T-helper 2 cell treated with Interferon-gamma antibody and Interleukin-4, amounts not matched to agents 5 μg/mL and 100 μg/mL, for 36 hours (primary cell): ENCODE measurements around the gene HSPA12A.

Experiments used
- DNase-seq: peaks from one replicate; pipeline ENCODE4 v3.0.0; 2021; ENCODE audit warnings: low spot score
- H3K27ac Mint-ChIP-seq: one replicate; pipeline ENCODE4 v1.8.0; 2021; ENCODE audit warnings: mild to moderate bottlenecking, mixed read lengths
- H3K27me3 Mint-ChIP-seq: one replicate; pipeline ENCODE4 v1.8.0; 2021; ENCODE audit warnings: low read depth, mixed read lengths
- H3K36me3 Mint-ChIP-seq: one replicate; pipeline ENCODE4 v1.8.0; 2021; ENCODE audit warnings: low read depth, mixed read lengths
- H3K4me1 Mint-ChIP-seq: one replicate; pipeline ENCODE4 v1.8.0; 2021; ENCODE audit warnings: low read depth, mixed read lengths
- H3K4me3 Mint-ChIP-seq: one replicate; pipeline ENCODE4 v1.8.0; 2022; ENCODE audit warnings: mild to moderate bottlenecking, moderate library complexity, mixed read lengths
- H3K9me3 Mint-ChIP-seq: one replicate; pipeline ENCODE4 v1.8.0; 2021; ENCODE audit warnings: mixed read lengths

HSPA12A gene

DNA sequence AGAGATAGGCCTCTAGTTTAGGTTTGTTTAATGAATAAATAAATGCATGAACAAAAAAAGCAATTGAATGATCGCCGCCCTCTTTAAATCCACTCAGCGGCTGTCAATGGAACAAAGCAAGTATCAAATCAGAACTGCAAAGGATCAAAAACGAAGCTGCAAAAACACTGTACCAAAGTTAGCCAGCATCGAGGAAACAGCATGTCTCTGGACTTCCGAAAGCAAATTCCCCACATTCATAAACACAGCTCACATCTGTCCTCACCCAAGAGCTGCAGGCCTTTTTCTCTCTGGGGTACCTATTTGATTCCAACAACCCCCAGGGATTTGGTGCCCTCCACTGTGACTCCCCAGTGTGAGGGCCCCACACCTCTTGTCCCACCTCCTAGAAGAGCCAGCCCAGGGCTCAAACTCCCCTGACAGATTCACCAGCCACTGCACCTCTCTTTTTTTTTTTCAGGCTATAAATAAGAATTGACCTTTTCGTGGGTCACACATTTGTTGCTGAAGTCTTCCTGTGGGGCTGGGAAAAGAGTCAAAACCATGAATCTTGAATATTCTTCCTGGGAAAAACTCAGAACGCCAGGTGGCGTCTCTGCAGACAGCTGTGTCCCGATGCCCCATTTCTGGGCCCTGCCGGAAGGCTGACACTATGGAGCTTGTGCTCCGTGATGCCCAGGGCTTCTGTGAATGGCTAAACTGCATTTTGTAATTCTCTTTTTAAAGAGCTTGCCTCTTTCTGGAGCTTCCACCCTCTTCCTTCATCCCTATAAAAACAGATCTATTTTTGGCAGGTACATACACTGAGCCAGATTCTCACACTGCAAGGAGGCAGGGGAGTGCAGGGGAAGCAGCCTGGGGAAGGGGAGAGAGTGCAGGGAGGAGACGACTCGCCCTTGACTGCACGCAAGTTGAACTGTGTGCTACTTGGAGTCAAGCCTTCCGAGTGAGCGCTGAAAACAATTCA, 51.7 kb downstream of the HSPA12A start:
- no peaks in the 10 kb centered on the region for H3K36me3 Mint-ChIP-seq
- H3K9me3 Mint-ChIP-seq, result no peaks in the 10 kb centered on the region
- H3K27me3 Mint-ChIP-seq, result peaks cover 3% of the 10 kb centered on the region
- no peak overlapping the region for H3K4me3 Mint-ChIP-seq
- H3K27ac Mint-ChIP-seq, result no peak overlapping the region
- H3K4me1 Mint-ChIP-seq, result no peaks in the 10 kb centered on the region
- DNase-seq, result no peak

DNA sequence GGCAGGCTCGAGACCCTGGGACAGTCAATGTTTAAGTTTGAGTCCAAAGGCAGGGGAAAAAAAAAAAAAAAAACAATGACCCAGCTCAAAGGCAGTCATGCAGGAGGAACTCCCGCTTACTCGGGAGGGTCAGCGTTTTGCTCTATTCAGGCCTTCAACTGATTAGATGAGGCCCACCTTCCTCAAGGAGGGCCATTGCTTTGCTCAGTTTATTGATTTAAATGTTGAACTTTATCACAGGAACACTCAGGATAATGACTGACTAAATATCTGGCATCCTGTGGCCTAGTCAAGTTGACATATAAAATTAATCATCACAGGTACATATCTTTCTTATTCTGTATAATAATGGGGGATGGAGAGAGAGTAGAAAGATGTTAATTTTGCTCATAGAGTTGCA, 52.6 kb downstream of the HSPA12A start:
- no peaks in the 10 kb centered on the region for H3K36me3 Mint-ChIP-seq
- no peak for DNase-seq

GRCh38 chr10:116688741-116689495, 53.4 kb downstream of the HSPA12A start:
- no peak for DNase-seq
- Mint-ChIP-seq H3K36me3 (no peaks in the 10 kb centered on the region), H3K27ac (no peak overlapping the region), H3K4me1 (no peaks in the 10 kb centered on the region), H3K27me3 (peaks cover 3% of the 10 kb centered on the region), H3K4me3 (no peak overlapping the region), H3K9me3 (no peaks in the 10 kb centered on the region)

More for the DNA sequence above, 52.6 kb downstream of the HSPA12A start:
- H3K4me3 Mint-ChIP-seq, result no peak overlapping the region
- no peaks in the 10 kb centered on the region for H3K9me3 Mint-ChIP-seq
- H3K27me3 Mint-ChIP-seq, result peaks cover 3% of the 10 kb centered on the region
- no peak overlapping the region for H3K27ac Mint-ChIP-seq
- no peaks in the 10 kb centered on the region for H3K4me1 Mint-ChIP-seq

DNA sequence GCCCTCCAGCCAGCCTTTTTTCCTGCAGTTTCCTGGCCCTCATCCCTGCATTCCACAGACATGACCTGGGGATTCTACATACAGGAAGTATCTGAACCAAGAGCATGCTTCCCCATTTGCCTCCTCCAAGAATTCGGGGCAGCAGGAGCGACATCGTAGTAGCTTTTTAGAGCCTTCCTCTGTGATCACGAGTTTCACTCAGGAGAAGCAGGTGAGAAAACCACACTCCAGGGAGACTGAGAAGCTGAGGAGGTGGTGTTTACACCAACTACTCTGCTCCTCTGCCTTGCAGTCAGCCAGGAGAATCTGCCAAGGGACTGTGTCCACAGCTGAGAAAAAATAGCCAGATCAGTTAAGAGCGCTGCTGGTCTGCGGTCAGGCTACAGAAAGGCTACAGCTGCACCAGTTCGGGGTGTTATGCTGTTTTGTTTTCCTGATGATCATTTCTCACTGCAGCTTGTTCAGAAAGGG, 54.1 kb downstream of the HSPA12A start:
- Mint-ChIP-seq H3K4me1 (no peaks in the 10 kb centered on the region), H3K27me3 (peaks cover 2% of the 10 kb centered on the region), H3K27ac (no peak overlapping the region), H3K4me3 (no peak overlapping the region), H3K36me3 (no peaks in the 10 kb centered on the region), H3K9me3 (no peaks in the 10 kb centered on the region)
- DNase-seq, result no peak

- Mint-ChIP-seq H3K4me3 (no peak overlapping the region), H3K27me3 (no peaks in the 10 kb centered on the region), H3K27ac (no peak overlapping the region), H3K36me3 (no peaks in the 10 kb centered on the region), H3K4me1 (no peaks in the 10 kb centered on the region), H3K9me3 (no peaks in the 10 kb centered on the region)
- DNase-seq, result no peak
Observed at GRCh38 chr10:116687633-116688032, 54.7 kb downstream of the HSPA12A start.

GRCh38 chr10:116686632-116687031, 55.7 kb downstream of the HSPA12A start:
- Mint-ChIP-seq H3K9me3 (no peaks in the 10 kb centered on the region), H3K27me3 (peaks cover under 1% of the 10 kb centered on the region), H3K4me1 (no peaks in the 10 kb centered on the region), H3K27ac (no peak overlapping the region), H3K36me3 (no peaks in the 10 kb centered on the region), H3K4me3 (no peak overlapping the region)
- no peak for DNase-seq

- peaks cover 3% of the 10 kb centered on the region for H3K27me3 Mint-ChIP-seq
- no peaks in the 10 kb centered on the region for H3K36me3 Mint-ChIP-seq
- H3K9me3 Mint-ChIP-seq, result no peaks in the 10 kb centered on the region
- no peak overlapping the region for H3K4me3 Mint-ChIP-seq
- no peak overlapping the region for H3K27ac Mint-ChIP-seq
- no peaks in the 10 kb centered on the region for H3K4me1 Mint-ChIP-seq
- DNase-seq, result no peak
Observed at GRCh38 chr10:116685807-116686206, 56.6 kb downstream of the HSPA12A start.

DNA sequence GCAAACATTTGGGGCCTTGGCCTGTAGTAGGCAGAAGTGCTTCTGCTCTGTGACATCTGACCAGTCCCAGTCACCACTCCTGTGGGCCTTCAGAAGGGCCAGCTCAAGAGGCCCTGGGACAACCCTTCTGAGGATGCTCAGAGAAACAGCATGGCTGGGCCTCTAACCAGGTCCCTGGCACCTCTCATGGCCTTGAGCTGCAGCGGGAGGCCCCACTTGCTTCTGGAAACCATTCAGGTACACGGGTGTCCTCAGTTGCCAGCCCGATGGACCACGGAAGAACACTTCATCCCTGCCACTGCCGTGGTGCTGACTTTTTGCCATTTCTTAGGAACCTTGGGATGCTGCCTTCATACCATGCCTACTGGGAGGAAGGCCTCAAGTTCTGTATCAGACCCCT, 57.6 kb downstream of the HSPA12A start:
- H3K27ac Mint-ChIP-seq, result no peak overlapping the region
- no peaks in the 10 kb centered on the region for H3K9me3 Mint-ChIP-seq
- H3K4me1 Mint-ChIP-seq, result no peaks in the 10 kb centered on the region
- DNase-seq, result no peak
- peaks cover 3% of the 10 kb centered on the region for H3K27me3 Mint-ChIP-seq
- H3K4me3 Mint-ChIP-seq, result no peak overlapping the region
- no peaks in the 10 kb centered on the region for H3K36me3 Mint-ChIP-seq

DNA sequence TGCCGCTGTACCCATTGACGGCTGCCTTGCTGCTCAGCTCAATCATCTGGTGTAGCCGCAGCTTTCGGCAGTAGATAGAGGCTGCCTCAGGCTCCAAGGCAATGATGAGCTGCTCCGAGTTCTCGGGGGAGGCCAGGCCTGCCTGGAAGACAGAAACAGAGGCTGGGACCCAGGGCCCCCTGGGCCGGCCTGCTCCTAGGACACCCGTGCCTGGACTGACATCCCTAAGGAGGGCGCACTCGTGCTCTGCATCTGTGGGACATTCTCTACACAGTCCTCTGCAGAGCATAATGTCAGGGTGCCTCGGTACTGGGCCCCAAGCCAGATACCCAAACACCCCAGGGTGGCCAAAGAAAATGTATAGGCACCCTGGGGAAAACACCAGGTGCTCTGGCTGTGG, 58.5 kb downstream of the HSPA12A start:
- H3K27me3 Mint-ChIP-seq, result peaks cover 3% of the 10 kb centered on the region
- no peak overlapping the region for H3K4me3 Mint-ChIP-seq
- no peak overlapping the region for H3K27ac Mint-ChIP-seq
- no peaks in the 10 kb centered on the region for H3K36me3 Mint-ChIP-seq
- no peaks in the 10 kb centered on the region for H3K4me1 Mint-ChIP-seq
- no peak for DNase-seq
- H3K9me3 Mint-ChIP-seq, result no peaks in the 10 kb centered on the region

GRCh38 chr10:116683166-116683565, 59.2 kb downstream of the HSPA12A start:
- H3K9me3 Mint-ChIP-seq, result no peaks in the 10 kb centered on the region
- H3K27ac Mint-ChIP-seq, result no peak overlapping the region
- no peak overlapping the region for H3K4me3 Mint-ChIP-seq
- no peaks in the 10 kb centered on the region for H3K4me1 Mint-ChIP-seq
- H3K36me3 Mint-ChIP-seq, result no peaks in the 10 kb centered on the region
- DNase-seq, result no peak
- H3K27me3 Mint-ChIP-seq, result peaks cover 3% of the 10 kb centered on the region

GRCh38 chr10:116679351-116679750, 63.0 kb downstream of the HSPA12A start:
- Mint-ChIP-seq H3K4me3 (no peak overlapping the region), H3K9me3 (no peaks in the 10 kb centered on the region), H3K36me3 (no peaks in the 10 kb centered on the region), H3K27me3 (peaks cover 3% of the 10 kb centered on the region), H3K27ac (no peak overlapping the region), H3K4me1 (no peaks in the 10 kb centered on the region)
- DNase-seq, result no peak

DNA sequence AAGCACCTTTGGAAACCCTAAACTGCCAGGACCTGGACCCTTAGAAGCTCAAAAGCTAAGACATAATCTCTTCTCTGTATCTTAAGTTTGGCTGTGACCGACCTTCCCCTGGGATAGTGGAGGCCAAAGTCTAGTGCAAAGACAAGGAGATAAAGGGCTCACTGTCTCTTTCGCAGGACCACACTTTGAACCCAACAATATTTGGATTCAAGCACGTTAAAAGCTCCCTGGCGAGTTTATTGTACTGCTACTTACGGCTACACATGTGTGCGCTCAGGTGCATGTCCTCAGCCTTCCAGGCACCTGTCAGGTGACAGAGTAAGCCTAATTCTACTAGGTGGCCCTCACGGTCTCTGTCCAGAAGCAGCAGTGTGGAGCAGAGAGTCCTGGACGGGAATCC, 65.7 kb downstream of the HSPA12A start:
- H3K27me3 Mint-ChIP-seq, result peaks cover 4% of the 10 kb centered on the region
- H3K4me3 Mint-ChIP-seq, result no peak overlapping the region
- no peaks in the 10 kb centered on the region for H3K4me1 Mint-ChIP-seq
- no peaks in the 10 kb centered on the region for H3K9me3 Mint-ChIP-seq
- DNase-seq, result no peak
- H3K27ac Mint-ChIP-seq, result no peak overlapping the region
- H3K36me3 Mint-ChIP-seq, result no peaks in the 10 kb centered on the region

DNA sequence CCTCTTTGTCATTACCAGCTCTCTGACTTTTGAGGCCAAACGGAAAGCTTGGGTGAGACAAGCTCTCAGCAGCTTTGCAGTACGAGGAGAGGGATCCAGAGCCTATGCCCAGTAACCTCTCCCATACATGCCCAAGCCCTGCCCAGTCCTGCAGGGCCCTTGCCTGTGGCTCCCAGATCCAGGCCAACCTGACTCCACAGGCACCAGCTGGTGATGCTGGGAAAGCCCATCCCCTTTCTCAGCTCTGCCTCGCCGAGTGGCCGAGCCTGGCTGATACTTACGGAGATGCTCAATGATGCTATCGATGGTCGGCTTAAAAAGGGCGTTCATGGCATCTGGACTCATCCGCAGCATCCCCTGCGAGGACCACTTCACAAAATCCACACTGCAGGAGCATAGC, 66.2 kb downstream of the HSPA12A start:
- no peak for DNase-seq
- Mint-ChIP-seq H3K27ac (no peak overlapping the region), H3K36me3 (no peaks in the 10 kb centered on the region), H3K27me3 (peaks cover 5% of the 10 kb centered on the region), H3K4me1 (no peaks in the 10 kb centered on the region), H3K9me3 (no peaks in the 10 kb centered on the region), H3K4me3 (no peak overlapping the region)

DNA sequence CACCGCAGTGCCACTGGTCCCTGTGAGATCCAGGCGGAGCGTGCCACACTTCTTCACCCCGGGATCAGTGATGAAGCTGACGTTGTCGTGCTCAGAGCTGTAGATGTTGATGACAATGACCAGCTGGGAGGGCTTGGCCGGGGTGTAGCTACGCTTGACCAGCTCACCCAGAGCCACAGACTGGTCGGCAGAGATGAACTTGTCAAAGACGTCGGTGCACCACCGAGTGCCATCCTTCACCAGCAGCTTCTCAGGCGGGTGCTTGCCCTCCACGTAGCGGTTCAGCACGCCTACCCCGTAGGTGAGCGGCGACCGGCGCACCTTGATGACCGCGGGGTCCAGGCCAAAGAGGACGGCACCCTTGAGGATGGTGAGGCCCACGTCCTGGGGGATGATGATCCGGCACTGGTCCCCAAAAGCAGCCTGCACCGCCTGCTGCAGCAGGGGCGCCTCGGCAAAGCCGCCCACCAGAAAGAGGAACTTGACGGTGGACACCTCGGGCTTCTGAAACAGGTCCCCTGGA, 67.4 kb downstream of the HSPA12A start:
- Mint-ChIP-seq H3K4me1 (no peaks in the 10 kb centered on the region), H3K9me3 (no peaks in the 10 kb centered on the region), H3K36me3 (no peaks in the 10 kb centered on the region), H3K4me3 (no peak overlapping the region), H3K27ac (no peak overlapping the region), H3K27me3 (peaks cover 13% of the 10 kb centered on the region)
- DNase-seq, result no peak
